Measurements from ENCODE around the gene SLC5A1.
A peak's percentile ranks its signal among the peaks of the same experiment; 100 is the strongest.
"Not testable (repeated sequence)": the region's sequence is repeated elsewhere in the genome, so short reads cannot be mapped to it uniquely, and the experiment has no call there.

Gene SLC5A1

GRCh38 chr22:32132783-32133182, 89.7 kb downstream of the SLC5A1 start:
- TF ChIP-seq CTCF (conservative IDR thresholded peaks at IDR 0.05) (no peak), ZFX (IDR thresholded peaks at IDR 0.05) (no peak)

GRCh38 chr22:32134796-32135195, 91.7 kb downstream of the SLC5A1 start:
- H3K27ac ChIP-seq: peak overlapping the region; percentile 60

More at GRCh38 chr22:32132783-32133182, 89.7 kb downstream of the SLC5A1 start:
- H3K27ac ChIP-seq: no peak overlapping the region

DNA sequence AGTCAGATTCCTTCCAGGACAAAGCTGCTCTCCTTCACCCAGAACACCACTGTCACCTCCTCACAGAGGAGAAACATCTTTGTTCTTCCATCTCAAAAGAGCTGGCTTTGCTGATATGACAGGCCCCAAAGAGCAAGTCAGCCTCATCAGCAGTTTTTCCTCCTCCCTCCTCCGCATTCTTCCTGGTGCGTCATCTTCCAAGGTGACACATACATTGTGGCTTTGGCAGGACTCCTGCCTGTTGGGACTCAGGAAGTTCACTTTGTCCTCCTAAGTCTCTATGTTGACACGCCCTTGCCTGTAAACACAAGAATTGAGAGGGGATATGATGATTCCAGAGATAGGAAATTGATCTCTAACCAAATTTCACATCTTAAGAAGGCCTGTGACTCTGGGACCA, 92.9 kb downstream of the SLC5A1 start:
- peak overlapping the region; percentile 60 for H3K27ac ChIP-seq

DNA sequence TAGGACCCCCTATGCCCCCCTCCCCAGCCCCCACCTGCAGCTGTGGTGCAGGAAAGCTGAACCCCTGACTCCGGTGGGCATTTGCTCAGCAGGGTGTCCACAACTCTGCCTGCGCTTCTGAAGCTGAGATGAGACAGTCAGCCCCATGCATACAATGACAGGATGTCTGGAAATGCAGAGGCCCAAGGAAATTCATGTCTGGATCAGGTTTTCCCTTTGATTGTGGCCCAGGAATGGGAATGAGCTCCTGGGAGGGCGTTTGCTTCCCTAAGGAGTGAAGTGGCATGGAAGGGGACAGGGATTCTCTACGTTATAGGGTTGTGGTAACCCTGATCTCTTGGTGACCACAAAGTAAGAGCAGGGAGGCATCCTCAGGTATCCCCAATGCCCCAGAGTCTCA, 93.8 kb downstream of the SLC5A1 start:
- H3K27ac ChIP-seq: peak overlapping the region; percentile 34; the same call in 1 of the 2 replicates

- H3K27ac ChIP-seq: peak overlapping the region; percentile 34
These were observed 94.8 kb downstream of the SLC5A1 start for GRCh38 chr22:32137731-32138324.

DNA sequence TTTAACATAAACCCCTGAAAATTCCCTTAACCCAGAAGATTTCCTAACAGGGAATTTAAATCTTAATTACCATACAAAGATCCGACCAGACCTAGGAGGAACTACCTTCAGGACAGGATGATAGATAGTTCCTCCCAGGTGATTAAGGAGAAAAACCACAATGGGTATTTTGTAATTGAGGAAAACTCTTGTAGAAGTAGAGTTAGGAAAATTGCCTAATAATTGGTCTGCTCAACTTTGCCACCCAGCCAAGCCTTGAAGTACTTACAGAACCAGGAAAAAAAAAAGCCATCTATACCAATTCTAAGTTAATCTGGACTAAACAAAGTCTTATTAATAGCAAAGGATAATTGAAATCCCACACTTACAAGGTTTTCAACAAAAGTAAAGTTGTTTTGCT, 95.5 kb downstream of the SLC5A1 start:
- not testable (repeated sequence) for H3K27ac ChIP-seq

DNA sequence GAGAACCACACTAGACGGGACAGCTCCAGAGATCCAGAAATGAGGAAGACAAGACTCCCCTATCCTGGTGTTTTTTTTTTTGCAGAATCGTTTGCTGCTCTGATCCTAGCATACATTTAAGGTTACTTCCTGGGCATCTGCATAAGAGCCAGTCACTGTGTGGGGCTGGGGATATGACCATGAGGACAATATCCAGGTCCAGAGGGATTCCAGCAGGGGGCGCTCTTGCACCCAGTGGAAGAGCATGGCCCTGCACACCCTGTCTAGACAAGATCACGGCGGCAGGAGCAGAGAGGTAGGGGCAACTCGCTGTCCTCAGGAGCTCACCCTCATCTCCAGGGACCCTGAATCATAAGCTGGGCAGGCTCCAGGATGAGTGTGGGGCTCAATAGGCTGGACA, 97.6 kb downstream of the SLC5A1 start:
- H3K27ac ChIP-seq: not testable (repeated sequence)
- TF ChIP-seq CTCF (conservative IDR thresholded peaks at IDR 0.05): peak; percentile 52

DNA sequence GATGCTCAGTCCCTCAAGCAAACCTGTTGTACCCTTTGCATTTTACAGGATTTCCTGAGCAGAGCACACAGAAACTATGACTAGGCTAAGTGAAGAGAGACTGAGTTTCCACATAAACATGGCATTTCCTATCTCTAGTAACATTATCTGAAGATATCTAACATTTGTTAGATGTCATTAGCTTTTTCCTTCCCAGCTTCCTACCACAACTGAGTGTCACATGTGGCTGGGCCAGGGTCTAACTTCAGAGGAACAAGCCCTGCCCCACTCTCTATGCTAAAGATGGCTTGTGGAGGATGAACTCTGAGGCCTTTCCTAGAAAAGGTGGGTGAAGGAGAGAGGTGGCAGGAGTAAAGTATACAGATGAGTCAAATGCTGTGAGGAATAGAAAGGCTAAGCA, 99.5 kb downstream of the SLC5A1 start:
- H3K27ac ChIP-seq: no peak overlapping the region
- no peak for TF ChIP-seq ZFX (IDR thresholded peaks at IDR 0.05)
- TF ChIP-seq CTCF (conservative IDR thresholded peaks at IDR 0.05): no peak

GRCh38 chr22:32144496-32145274, 101.6 kb downstream of the SLC5A1 start:
- TF ChIP-seq CTCF (conservative IDR thresholded peaks at IDR 0.05) (no peak), ZFX (IDR thresholded peaks at IDR 0.05) (no peak)
- no peak overlapping the region for H3K27ac ChIP-seq

DNA sequence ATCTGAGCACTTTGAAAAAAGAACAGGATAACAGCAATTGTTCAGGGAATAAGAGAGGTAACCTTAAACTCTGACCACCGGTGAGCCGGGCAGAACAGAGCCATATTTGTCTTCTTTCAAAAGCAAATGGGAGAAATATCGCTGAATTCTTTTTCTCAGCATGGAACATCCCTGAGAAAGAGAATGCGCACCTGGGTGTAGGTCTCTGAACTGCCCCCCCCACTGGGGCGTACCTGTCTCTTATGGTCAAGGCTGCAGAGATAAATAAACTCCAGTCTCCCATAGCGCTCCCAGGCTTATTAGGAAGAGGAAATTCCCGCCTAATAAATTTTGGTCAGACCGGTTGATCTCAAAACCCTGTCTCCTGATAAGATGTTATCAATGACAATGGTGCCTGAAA, 104.1 kb downstream of the SLC5A1 start:
- not testable (repeated sequence) for H3K27ac ChIP-seq

GRCh38 chr22:32148372-32148771, 105.3 kb downstream of the SLC5A1 start:
- not testable (repeated sequence) for H3K27ac ChIP-seq

GRCh38 chr22:32150647-32151046, 107.6 kb downstream of the SLC5A1 start:
- not testable (repeated sequence) for H3K27ac ChIP-seq

GRCh38 chr22:32151641-32152040, 108.6 kb downstream of the SLC5A1 start:
- H3K27ac ChIP-seq: not testable (repeated sequence)

DNA sequence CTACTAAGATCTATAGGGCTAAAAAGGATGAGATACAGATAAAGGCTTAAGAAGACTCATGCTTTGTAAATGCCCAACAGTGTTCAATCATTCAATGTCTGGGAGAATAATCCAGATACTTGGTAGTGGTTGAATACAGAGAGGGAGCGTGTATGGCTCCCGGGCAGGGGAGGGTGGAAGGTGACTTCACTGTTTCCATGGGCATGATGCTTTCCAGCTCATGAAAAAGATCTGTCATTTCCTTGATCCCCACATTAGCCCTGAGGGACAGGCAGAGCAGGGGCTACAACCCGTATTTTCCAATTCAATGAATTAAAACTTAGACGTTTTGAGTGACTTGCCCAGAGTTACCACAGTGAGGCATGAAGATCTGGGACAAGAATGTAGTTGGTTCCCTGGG, 111.7 kb downstream of the SLC5A1 start:
- not testable (repeated sequence) for H3K27ac ChIP-seq

DNA sequence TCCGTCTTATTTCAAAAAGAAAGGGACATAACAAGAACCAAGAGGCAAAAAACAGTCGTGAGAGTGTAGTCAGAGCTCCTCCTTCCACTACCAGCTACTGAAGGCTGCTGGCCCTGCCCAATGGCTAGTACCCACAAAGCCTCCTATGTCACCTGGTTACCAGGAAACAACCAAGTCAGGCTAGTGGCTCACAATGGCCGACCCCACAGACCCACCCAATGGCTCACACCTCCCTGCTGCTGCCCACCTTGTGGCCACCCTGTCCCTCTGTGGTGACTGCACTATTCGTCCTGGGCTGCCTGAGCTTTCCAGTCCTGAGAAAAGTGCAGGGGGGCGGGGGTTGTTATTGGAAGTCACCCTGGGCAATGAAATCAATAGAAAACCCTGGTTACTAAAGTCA, 114.6 kb downstream of the SLC5A1 start:
- not testable (repeated sequence) for H3K27ac ChIP-seq
